ENCODE data around the gene COL4A5.

DNA sequence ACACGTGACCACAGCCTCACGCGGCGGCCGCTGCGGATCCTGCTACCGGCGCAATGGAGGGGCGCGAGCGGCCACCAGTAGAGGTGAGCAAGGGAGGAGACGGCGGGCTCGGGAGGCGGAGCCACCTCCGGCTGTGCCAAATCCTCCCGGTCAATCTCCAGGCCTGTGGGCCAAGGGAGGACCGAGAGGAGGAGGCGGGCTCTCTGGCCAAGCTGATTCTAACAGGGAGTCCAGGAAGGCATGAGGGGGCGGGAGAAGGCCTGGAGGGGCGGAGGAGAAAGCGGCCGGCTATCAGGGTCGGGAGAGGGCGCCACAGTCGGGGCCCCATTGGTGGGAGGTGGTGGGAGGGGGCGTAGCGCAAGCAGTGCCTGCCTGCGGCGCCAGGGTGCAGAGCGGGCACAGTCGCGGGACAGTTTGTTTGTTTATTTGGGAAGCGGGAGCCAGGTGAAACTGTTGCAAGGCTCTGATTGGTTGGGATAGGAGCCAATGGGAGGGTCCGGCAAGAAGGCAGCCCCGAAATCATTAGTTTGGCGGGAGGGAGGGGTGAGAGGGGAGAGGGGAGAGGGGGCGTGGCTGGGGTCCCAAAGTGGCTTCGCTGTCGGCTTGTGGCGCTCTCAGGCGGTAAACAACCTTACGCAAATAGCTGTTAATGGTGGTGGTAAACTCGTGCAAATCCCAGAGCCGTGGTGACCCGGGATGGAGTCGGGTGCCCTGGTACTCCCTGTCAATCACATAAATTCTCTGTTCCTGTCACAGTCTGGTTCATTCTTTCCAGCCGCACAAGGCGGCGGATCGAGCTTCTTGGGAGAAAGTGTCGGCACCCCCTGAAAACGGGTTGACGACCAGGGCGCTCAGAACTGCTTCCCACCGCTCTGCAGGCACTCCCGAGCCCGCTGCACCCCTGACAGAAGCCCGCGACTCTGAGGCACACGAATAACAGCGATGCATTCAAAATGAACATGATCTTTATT, 297.2 kb downstream of the COL4A5 start, which contains the start of gene IRS4:
- TF ChIP-seq, protein P1, sequence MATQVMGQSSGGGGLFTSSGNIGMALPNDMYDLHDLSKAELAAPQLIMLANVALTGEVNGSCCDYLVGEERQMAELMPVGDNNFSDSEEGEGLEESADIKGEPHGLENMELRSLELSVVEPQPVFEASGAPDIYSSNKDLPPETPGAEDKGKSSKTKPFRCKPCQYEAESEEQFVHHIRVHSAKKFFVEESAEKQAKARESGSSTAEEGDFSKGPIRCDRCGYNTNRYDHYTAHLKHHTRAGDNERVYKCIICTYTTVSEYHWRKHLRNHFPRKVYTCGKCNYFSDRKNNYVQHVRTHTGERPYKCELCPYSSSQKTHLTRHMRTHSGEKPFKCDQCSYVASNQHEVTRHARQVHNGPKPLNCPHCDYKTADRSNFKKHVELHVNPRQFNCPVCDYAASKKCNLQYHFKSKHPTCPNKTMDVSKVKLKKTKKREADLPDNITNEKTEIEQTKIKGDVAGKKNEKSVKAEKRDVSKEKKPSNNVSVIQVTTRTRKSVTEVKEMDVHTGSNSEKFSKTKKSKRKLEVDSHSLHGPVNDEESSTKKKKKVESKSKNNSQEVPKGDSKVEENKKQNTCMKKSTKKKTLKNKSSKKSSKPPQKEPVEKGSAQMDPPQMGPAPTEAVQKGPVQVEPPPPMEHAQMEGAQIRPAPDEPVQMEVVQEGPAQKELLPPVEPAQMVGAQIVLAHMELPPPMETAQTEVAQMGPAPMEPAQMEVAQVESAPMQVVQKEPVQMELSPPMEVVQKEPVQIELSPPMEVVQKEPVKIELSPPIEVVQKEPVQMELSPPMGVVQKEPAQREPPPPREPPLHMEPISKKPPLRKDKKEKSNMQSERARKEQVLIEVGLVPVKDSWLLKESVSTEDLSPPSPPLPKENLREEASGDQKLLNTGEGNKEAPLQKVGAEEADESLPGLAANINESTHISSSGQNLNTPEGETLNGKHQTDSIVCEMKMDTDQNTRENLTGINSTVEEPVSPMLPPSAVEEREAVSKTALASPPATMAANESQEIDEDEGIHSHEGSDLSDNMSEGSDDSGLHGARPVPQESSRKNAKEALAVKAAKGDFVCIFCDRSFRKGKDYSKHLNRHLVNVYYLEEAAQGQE (IDR thresholded peaks at IDR 0.05; ENCODE audit: insufficient read depth in 1 of 2, low read depth in 2 of 2, low read length in 2 of 2) = no peak
- no peak for TF ChIP-seq SIN3A (IDR thresholded peaks at IDR 0.05; ENCODE audit: borderline replicate concordance, insufficient read depth, low read length)
- TF ChIP-seq POLR2AphosphoS5 (IDR thresholded peaks at IDR 0.05; ENCODE audit: low read depth, low read length) = no peak
- TF ChIP-seq TAF1 (IDR thresholded peaks at IDR 0.05; ENCODE audit: borderline replicate concordance, insufficient read depth, low read length) = no peak
